Measurements from ENCODE around the gene PLCH1. TPM values are rescaled to one million over a fixed set of nuclear protein-coding genes. Genes with fewer than 3 reads are reported as not detected.

PLCH1 gene
- total RNA-seq, 1 donor from 2014 or later: 1.1 TPM

DNA sequence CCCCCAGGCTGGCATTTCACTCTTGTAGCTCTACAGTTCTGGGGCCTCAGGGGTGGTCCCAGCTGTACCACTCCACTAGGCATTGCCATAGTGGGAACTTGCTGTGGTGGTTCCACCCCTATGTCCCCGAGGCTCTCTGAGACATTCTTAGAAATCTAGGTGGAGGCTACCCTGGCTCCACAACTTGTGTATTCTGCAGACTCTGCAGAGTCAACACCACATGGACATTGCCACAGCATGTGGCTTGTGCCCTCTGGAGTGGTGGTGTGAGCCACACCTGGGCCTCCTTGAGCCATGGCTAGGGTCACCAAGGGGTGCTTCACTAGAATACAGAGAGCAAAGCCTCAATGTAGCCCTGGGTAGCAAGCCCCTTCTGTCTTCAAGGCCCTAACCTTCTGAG is 397.0 kb downstream of the PLCH1 start:
- H3K4me3 Mint-ChIP-seq (ENCODE audit: unreplicated experiment): no peak overlapping the region
- no peaks in the 10 kb centered on the region for H3K4me1 Mint-ChIP-seq (ENCODE audit: low read depth, unreplicated experiment)
- H3K36me3 Mint-ChIP-seq (ENCODE audit: unreplicated experiment): no peaks in the 10 kb centered on the region
- TF ChIP-seq CTCF (IDR thresholded peaks at IDR 0.05; ENCODE audit: partially characterized antibody, unreplicated experiment): no peak
- H3K27me3 Mint-ChIP-seq (ENCODE audit: unreplicated experiment): peaks cover 2% of the 10 kb centered on the region
- DNase-seq: no peak
- H3K27ac Mint-ChIP-seq (ENCODE audit: unreplicated experiment): no peak overlapping the region
- H3K9me3 Mint-ChIP-seq (ENCODE audit: unreplicated experiment): no peaks in the 10 kb centered on the region

- no peak for TF ChIP-seq CTCF (IDR thresholded peaks at IDR 0.05; ENCODE audit: partially characterized antibody, unreplicated experiment)
- Mint-ChIP-seq H3K4me3 (ENCODE audit: unreplicated experiment) (no peak overlapping the region), H3K27ac (ENCODE audit: unreplicated experiment) (no peak overlapping the region), H3K36me3 (ENCODE audit: unreplicated experiment) (no peaks in the 10 kb centered on the region), H3K4me1 (ENCODE audit: low read depth, unreplicated experiment) (no peaks in the 10 kb centered on the region), H3K9me3 (ENCODE audit: unreplicated experiment) (no peaks in the 10 kb centered on the region), H3K27me3 (ENCODE audit: unreplicated experiment) (no peaks in the 10 kb centered on the region)
- DNase-seq: no peak
Observed at GRCh38 chr3:155342344-155342743, 402.5 kb downstream of the PLCH1 start.

DNA sequence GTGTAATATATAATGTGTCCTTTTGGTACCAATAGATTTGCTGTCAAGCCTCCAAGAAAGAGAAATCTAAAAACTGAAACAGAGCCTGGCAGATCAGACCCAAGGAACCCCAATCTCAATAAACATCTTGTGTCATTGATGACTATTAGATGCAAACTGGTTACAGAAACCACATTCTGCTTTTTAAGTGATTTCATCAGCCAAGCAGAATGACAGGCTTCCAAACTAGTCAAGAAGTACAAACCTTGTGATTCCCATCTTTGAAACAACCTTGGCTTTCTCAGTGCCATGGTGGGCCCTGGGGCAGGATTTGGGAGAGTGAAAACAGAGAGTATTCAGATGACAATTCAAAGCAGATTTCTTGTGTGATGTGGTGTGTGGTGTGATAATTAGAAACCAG is 405.8 kb downstream of the PLCH1 start:
- Mint-ChIP-seq H3K36me3 (ENCODE audit: unreplicated experiment) (no peaks in the 10 kb centered on the region), H3K4me3 (ENCODE audit: unreplicated experiment) (no peak overlapping the region), H3K27ac (ENCODE audit: unreplicated experiment) (no peak overlapping the region), H3K4me1 (ENCODE audit: low read depth, unreplicated experiment) (no peaks in the 10 kb centered on the region), H3K9me3 (ENCODE audit: unreplicated experiment) (no peaks in the 10 kb centered on the region), H3K27me3 (ENCODE audit: unreplicated experiment) (no peaks in the 10 kb centered on the region)
- TF ChIP-seq CTCF (IDR thresholded peaks at IDR 0.05; ENCODE audit: partially characterized antibody, unreplicated experiment): no peak
- DNase-seq: no peak

- Mint-ChIP-seq H3K4me1 (ENCODE audit: low read depth, unreplicated experiment) (no peaks in the 10 kb centered on the region), H3K27me3 (ENCODE audit: unreplicated experiment) (no peaks in the 10 kb centered on the region), H3K27ac (ENCODE audit: unreplicated experiment) (no peak overlapping the region), H3K36me3 (ENCODE audit: unreplicated experiment) (no peaks in the 10 kb centered on the region), H3K9me3 (ENCODE audit: unreplicated experiment) (no peaks in the 10 kb centered on the region), H3K4me3 (ENCODE audit: unreplicated experiment) (no peak overlapping the region)
- DNase-seq: no peak
- TF ChIP-seq CTCF (IDR thresholded peaks at IDR 0.05; ENCODE audit: partially characterized antibody, unreplicated experiment): no peak
Observed at GRCh38 chr3:155335724-155336354, 409.0 kb downstream of the PLCH1 start.

GRCh38 chr3:155334914-155335723 is 409.8 kb downstream of the PLCH1 start:
- Mint-ChIP-seq H3K4me3 (ENCODE audit: unreplicated experiment) (no peak overlapping the region), H3K27me3 (ENCODE audit: unreplicated experiment) (no peaks in the 10 kb centered on the region), H3K36me3 (ENCODE audit: unreplicated experiment) (no peaks in the 10 kb centered on the region), H3K27ac (ENCODE audit: unreplicated experiment) (no peak overlapping the region), H3K4me1 (ENCODE audit: low read depth, unreplicated experiment) (no peaks in the 10 kb centered on the region), H3K9me3 (ENCODE audit: unreplicated experiment) (no peaks in the 10 kb centered on the region)
- no peak for TF ChIP-seq CTCF (IDR thresholded peaks at IDR 0.05; ENCODE audit: partially characterized antibody, unreplicated experiment)
- no peak for DNase-seq
